Sigmoid colon (tissue), 4 donors: Measurements from ENCODE around the gene CNTLN.

Source experiments
- EP300 ChIP-seq, 4 donors: sonication (generic); formaldehyde crosslinking; IDR thresholded peaks; one replicate each; pipeline ENCODE4 v1.6.1; 2017; ENCODE audit warnings: antibody characterized with exemption in 4 of 4
- POLR2A ChIP-seq, 2 donors: fragments of 450-650 bp; IDR thresholded peaks; one replicate each; pipeline ENCODE4 v1.6.1; 2016; ENCODE audit warnings: antibody characterized with exemption in 2 of 2, mild to moderate bottlenecking in 2 of 2, moderate library complexity in 2 of 2
- TF ChIP-seq, protein P1 (sequence below), 4 experiments: fragments of 450-650 bp in 3 of 4; fragments of 200-600 bp in 1 of 4; IDR thresholded peaks; one replicate each; pipeline ENCODE4 v1.5.1; 2016 to 2019; ENCODE audit warnings: antibody characterized with exemption in 4 of 4, mild to moderate bottlenecking in 3 of 4, moderate library complexity in 2 of 4

DNA sequence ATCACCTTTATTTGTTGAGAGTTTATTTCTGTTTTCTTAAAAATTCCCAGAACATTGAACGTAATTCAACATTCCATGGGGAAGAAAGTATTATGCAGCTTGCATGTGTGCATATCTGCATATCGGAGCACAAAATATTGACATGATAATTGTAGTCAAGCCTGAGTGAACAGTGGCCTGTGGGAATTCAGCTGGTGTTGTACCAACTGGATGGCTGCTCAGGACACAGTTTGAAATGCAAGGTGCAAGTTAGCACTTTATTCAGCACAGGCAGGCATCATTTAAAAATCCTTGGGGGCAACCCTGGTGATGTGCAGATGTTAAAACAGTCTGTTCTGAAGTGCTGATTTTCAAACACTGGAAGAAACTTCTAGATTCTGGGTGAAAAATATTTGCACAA lies 82.4 kb downstream of the CNTLN start:
- TF ChIP-seq, protein P1, sequence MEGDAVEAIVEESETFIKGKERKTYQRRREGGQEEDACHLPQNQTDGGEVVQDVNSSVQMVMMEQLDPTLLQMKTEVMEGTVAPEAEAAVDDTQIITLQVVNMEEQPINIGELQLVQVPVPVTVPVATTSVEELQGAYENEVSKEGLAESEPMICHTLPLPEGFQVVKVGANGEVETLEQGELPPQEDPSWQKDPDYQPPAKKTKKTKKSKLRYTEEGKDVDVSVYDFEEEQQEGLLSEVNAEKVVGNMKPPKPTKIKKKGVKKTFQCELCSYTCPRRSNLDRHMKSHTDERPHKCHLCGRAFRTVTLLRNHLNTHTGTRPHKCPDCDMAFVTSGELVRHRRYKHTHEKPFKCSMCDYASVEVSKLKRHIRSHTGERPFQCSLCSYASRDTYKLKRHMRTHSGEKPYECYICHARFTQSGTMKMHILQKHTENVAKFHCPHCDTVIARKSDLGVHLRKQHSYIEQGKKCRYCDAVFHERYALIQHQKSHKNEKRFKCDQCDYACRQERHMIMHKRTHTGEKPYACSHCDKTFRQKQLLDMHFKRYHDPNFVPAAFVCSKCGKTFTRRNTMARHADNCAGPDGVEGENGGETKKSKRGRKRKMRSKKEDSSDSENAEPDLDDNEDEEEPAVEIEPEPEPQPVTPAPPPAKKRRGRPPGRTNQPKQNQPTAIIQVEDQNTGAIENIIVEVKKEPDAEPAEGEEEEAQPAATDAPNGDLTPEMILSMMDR (IDR thresholded peaks at IDR 0.05) = no peak
- no peak for TF ChIP-seq EP300 (IDR thresholded peaks at IDR 0.05)
- no peak for TF ChIP-seq POLR2A (IDR thresholded peaks at IDR 0.05)
